PFSK-1 (cell line): ENCODE results near the gene ATXN7L1.

Experiments used
- FOXP2 ChIP-seq: optimal IDR thresholded peaks from 2 replicates; pipeline ENCODE3; 2011; ENCODE audit warnings: borderline replicate concordance, control low read depth, inconsistent platforms; ENCODE audit not compliant: insufficient read depth; ENCODE audit errors: extremely low read length, extremely low read depth
- POLR2AphosphoS5 ChIP-seq: IDR thresholded peaks from 2 replicates; pipeline ENCODE4 v1.6.1; 2012; ENCODE audit warnings: low read depth, mild to moderate bottlenecking, control low read depth, low read length, moderate library complexity
- SIN3A ChIP-seq: IDR thresholded peaks from 2 replicates; pipeline ENCODE4 v1.6.1; 2012; ENCODE audit warnings: mild to moderate bottlenecking, low read length, moderate library complexity, borderline replicate concordance; ENCODE audit not compliant: insufficient read depth
- TAF1 ChIP-seq: IDR thresholded peaks from 2 replicates; pipeline ENCODE4 v1.6.1; 2012; ENCODE audit warnings: low read length, control low read depth, borderline replicate concordance; ENCODE audit not compliant: insufficient read depth
- TF ChIP-seq, protein P1 (sequence below), 2 experiments: IDR thresholded peaks; 2 replicates each; pipeline versions ENCODE4 v1.6.1 to v1.8.0; 2011 to 2012; ENCODE audit warnings: low read depth in 2 of 2, low read length in 2 of 2, control low read depth in 1 of 2, inconsistent platforms in 1 of 2, mild to moderate bottlenecking in 1 of 2, moderate library complexity in 1 of 2; ENCODE audit not compliant: insufficient read depth in 1 of 2

ATXN7L1 gene

DNA sequence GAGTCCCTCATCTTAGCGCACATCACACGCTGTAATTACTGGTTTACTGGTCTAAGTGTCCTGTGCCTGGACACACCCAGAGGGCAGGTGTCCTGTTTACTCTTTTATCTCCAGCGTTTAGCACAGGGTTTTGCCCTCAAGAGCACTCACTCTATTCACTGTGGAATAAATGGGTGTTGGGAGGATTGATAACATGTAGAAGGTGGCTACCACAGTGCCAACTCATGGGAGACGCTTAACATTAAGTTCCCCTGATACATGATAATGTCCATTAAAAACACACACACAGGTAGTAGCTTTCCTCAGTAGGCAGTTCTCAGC is 199.0 kb downstream of the ATXN7L1 start:
- TF ChIP-seq SIN3A = no peak
- TF ChIP-seq POLR2AphosphoS5 = no peak
- TF ChIP-seq, protein P1, sequence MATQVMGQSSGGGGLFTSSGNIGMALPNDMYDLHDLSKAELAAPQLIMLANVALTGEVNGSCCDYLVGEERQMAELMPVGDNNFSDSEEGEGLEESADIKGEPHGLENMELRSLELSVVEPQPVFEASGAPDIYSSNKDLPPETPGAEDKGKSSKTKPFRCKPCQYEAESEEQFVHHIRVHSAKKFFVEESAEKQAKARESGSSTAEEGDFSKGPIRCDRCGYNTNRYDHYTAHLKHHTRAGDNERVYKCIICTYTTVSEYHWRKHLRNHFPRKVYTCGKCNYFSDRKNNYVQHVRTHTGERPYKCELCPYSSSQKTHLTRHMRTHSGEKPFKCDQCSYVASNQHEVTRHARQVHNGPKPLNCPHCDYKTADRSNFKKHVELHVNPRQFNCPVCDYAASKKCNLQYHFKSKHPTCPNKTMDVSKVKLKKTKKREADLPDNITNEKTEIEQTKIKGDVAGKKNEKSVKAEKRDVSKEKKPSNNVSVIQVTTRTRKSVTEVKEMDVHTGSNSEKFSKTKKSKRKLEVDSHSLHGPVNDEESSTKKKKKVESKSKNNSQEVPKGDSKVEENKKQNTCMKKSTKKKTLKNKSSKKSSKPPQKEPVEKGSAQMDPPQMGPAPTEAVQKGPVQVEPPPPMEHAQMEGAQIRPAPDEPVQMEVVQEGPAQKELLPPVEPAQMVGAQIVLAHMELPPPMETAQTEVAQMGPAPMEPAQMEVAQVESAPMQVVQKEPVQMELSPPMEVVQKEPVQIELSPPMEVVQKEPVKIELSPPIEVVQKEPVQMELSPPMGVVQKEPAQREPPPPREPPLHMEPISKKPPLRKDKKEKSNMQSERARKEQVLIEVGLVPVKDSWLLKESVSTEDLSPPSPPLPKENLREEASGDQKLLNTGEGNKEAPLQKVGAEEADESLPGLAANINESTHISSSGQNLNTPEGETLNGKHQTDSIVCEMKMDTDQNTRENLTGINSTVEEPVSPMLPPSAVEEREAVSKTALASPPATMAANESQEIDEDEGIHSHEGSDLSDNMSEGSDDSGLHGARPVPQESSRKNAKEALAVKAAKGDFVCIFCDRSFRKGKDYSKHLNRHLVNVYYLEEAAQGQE (IDR thresholded peaks at IDR 0.05; ENCODE audit: insufficient read depth in 1 of 2, low read depth in 2 of 2, low read length in 2 of 2) = no peak
- TF ChIP-seq TAF1 = no peak
- TF ChIP-seq FOXP2 = no peak

DNA sequence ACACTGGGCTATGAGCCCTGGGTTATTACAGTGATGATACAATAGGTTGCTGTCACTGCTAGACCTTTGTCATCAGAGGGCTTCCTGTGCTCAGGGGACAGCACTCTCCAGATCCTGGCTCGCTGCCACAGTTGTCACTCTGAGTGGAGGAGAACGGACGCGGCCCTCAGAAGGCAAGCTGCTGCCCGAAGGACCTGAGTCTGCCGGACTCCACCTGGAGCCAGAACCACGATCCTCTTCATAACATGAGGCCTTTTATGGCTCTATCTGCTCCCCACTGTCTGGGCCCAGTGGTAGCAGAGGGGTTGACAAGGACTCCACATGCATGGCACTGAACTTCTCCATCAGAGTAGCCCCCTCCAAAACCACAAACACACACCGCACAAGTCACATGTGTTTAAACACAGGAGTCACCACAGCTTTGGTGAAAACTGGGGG is 200.4 kb downstream of the ATXN7L1 start:
- TF ChIP-seq, protein P1 (IDR thresholded peaks at IDR 0.05; ENCODE audit: insufficient read depth in 1 of 2, low read depth in 2 of 2, low read length in 2 of 2) = no peak
- TF ChIP-seq SIN3A = no peak
- TF ChIP-seq TAF1 = no peak

DNA sequence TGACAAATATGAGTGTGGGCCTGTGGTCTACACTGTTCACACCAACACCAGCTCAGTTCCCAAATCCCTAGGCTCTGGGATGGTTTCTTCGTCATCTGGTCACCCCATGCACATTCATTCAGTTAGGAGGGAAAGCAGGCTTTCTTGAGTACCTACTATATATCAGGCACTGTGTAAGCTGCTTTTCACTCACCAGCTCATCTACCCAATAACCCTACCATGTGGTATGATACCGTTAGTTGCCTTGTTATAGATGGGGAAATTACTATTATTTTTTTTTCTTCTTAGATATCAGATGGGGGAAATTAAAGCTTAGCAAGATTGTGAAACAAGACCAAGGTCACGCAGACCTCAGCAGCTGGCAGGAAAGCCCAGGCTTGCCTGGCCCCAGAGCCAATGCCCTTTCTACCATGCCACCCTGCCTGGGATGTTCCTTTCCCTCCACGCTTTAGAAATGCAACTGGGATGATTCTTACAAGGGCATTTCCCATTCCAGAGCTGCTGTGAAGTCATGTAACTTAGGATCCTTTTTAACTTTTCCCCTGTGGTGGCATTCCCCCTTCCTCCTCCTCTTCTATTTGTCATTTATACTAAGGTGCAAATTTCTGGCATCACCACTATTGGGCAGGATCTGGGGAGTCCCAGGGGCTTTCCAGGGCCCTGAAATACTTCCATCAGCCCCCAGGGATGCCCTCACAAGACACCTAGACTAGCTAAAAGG is 202.0 kb downstream of the ATXN7L1 start:
- TF ChIP-seq TAF1 (no peak), POLR2AphosphoS5 (no peak), SIN3A (no peak), FOXP2 (no peak)
- TF ChIP-seq, protein P1 (IDR thresholded peaks at IDR 0.05; ENCODE audit: insufficient read depth in 1 of 2, low read depth in 2 of 2, low read length in 2 of 2) = no peak

DNA sequence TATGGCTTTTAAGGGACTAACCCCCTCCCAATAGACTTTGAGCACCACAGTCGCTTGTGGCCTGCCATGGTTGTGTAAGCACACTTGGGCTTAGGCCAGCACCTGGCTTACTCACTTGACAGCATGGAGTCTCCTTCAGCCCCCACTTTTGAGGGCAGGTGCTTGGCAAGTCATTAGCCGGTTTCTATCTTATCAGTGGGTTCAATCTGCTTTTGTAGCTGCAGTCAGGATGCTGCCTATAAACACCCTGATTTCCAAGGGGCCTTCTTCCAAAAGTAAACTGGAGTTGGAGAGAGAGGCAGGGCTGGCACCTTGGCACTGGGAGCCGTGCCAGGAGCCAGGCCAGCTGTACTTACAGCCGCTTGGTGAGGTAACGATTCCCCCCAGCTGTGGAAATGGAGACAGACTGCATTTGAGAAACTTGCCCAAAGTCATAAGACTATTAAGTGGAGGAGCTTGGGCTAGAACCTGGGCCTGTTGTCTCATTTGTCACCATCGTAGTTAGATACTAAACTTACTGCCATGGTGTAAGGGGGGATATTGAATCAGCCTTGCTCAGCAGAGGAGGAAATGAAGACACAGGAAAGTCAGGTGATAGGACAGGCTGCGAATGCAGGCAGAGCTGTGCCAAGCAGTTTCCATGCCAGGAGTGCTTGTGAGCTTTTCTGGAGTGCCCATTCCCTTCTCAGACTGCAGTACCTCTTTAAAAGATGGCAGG is 202.9 kb downstream of the ATXN7L1 start:
- no peak for TF ChIP-seq FOXP2
- TF ChIP-seq TAF1 = no peak
- TF ChIP-seq, protein P1 (IDR thresholded peaks at IDR 0.05; ENCODE audit: insufficient read depth in 1 of 2, low read depth in 2 of 2, low read length in 2 of 2) = no peak
- TF ChIP-seq SIN3A = no peak
- no peak for TF ChIP-seq POLR2AphosphoS5
